KMS-11 (cell line): ENCODE results near the gene RBMS3.

Experiments
- H2AFZ ChIP-seq: fragments of 200-600 bp; sonication (generic); 2 replicates; pipeline ENCODE4 v1.6.1; 2016; ENCODE audit warnings: antibody characterized with exemption, mixed run types, low read depth
- H3K27ac ChIP-seq: fragments of 200-600 bp; sonication (generic); 2 replicates; pipeline ENCODE4 v1.6.1; 2016; ENCODE audit warnings: mild to moderate bottlenecking, mixed run types
- H3K27me3 ChIP-seq: fragments of 200-600 bp; sonication (generic); 2 replicates; pipeline ENCODE4 v1.6.1; 2017; ENCODE audit warnings: mild to moderate bottlenecking, low read depth, mixed run types, moderate library complexity; ENCODE audit not compliant: insufficient read depth
- H3K36me3 ChIP-seq: fragments of 200-600 bp; sonication (generic); 2 replicates; pipeline ENCODE4 v1.6.1; 2017; ENCODE audit warnings: mild to moderate bottlenecking, mixed run types; ENCODE audit not compliant: insufficient read depth
- H3K4me1 ChIP-seq: fragments of 200-600 bp; sonication (generic); 2 replicates; pipeline ENCODE4 v1.6.1; 2016; ENCODE audit warnings: mild to moderate bottlenecking, low read depth, mixed run types; ENCODE audit not compliant: poor library complexity, severe bottlenecking
- H3K4me2 ChIP-seq: fragments of 200-600 bp; sonication (generic); 2 replicates; pipeline ENCODE4 v1.7.0; 2016; ENCODE audit warnings: mild to moderate bottlenecking, mixed run types
- H3K4me3 ChIP-seq: fragments of 200-600 bp; sonication (generic); IDR thresholded peaks from 2 replicates; pipeline ENCODE4 v1.6.1; 2017; ENCODE audit warnings: low read depth, low read length, mixed read lengths; ENCODE audit not compliant: insufficient read depth
- H3K79me2 ChIP-seq: fragments of 200-600 bp; sonication (generic); 2 replicates; pipeline ENCODE4 v1.6.1; 2016; ENCODE audit warnings: low read depth, mixed run types; ENCODE audit not compliant: insufficient read depth
- H3K9ac ChIP-seq: fragments of 200-600 bp; sonication (generic); 2 replicates; pipeline ENCODE4 v1.6.1; 2016; ENCODE audit warnings: mild to moderate bottlenecking, mixed run types
- H4K20me1 ChIP-seq: fragments of 200-600 bp; sonication (generic); 2 replicates; pipeline ENCODE4 v1.6.1; 2016; ENCODE audit warnings: mild to moderate bottlenecking, mixed run types; ENCODE audit not compliant: insufficient read depth
- CTCF ChIP-seq: fragments of 200-600 bp; sonication (generic); conservative IDR thresholded peaks from 2 replicates; pipeline ENCODE4 v1.6.1; 2017; ENCODE audit warnings: low read depth, mild to moderate bottlenecking, antibody characterized with exemption, low read length, moderate library complexity, mixed read lengths

RBMS3 gene

GRCh38 chr3:29346828-29347227 is 66.0 kb downstream of the RBMS3 start:
- no peaks in the 10 kb centered on the region for H3K4me1 ChIP-seq
- no peak overlapping the region for H3K4me3 ChIP-seq
- H3K27ac ChIP-seq: no peak overlapping the region
- TF ChIP-seq CTCF: no peak
- H3K36me3 ChIP-seq: no peaks in the 10 kb centered on the region
- no peak overlapping the region for H3K4me2 ChIP-seq
- H4K20me1 ChIP-seq: no peaks in the 10 kb centered on the region
- no peaks in the 10 kb centered on the region for H3K27me3 ChIP-seq
- no peak overlapping the region for H3K9ac ChIP-seq
- no peaks in the 10 kb centered on the region for H3K79me2 ChIP-seq
- H2AFZ ChIP-seq: no peak overlapping the region

GRCh38 chr3:29347412-29347811 is 66.5 kb downstream of the RBMS3 start:
- no peaks in the 10 kb centered on the region for H4K20me1 ChIP-seq
- no peaks in the 10 kb centered on the region for H3K27me3 ChIP-seq
- H3K4me1 ChIP-seq: no peaks in the 10 kb centered on the region
- no peak overlapping the region for H3K4me3 ChIP-seq
- no peak for TF ChIP-seq CTCF
- no peaks in the 10 kb centered on the region for H3K36me3 ChIP-seq
- H3K4me2 ChIP-seq: no peak overlapping the region
- H3K27ac ChIP-seq: no peak overlapping the region
- H3K79me2 ChIP-seq: no peaks in the 10 kb centered on the region
- no peak overlapping the region for H2AFZ ChIP-seq
- H3K9ac ChIP-seq: no peak overlapping the region

GRCh38 chr3:29348316-29348715 is 67.4 kb downstream of the RBMS3 start:
- no peak overlapping the region for H3K4me3 ChIP-seq
- H2AFZ ChIP-seq: no peak overlapping the region
- no peaks in the 10 kb centered on the region for H4K20me1 ChIP-seq
- no peaks in the 10 kb centered on the region for H3K79me2 ChIP-seq
- H3K36me3 ChIP-seq: no peaks in the 10 kb centered on the region
- H3K27ac ChIP-seq: no peak overlapping the region
- no peak overlapping the region for H3K9ac ChIP-seq
- H3K4me1 ChIP-seq: no peaks in the 10 kb centered on the region
- TF ChIP-seq CTCF: no peak
- H3K27me3 ChIP-seq: no peaks in the 10 kb centered on the region
- no peak overlapping the region for H3K4me2 ChIP-seq

GRCh38 chr3:29349049-29349448 is 68.2 kb downstream of the RBMS3 start:
- H3K4me1 ChIP-seq: no peaks in the 10 kb centered on the region
- no peak overlapping the region for H3K4me2 ChIP-seq
- H3K36me3 ChIP-seq: no peaks in the 10 kb centered on the region
- H3K27me3 ChIP-seq: no peaks in the 10 kb centered on the region
- H4K20me1 ChIP-seq: no peaks in the 10 kb centered on the region
- no peak overlapping the region for H2AFZ ChIP-seq
- TF ChIP-seq CTCF: no peak
- H3K79me2 ChIP-seq: no peaks in the 10 kb centered on the region
- H3K27ac ChIP-seq: no peak overlapping the region
- no peak overlapping the region for H3K4me3 ChIP-seq
- H3K9ac ChIP-seq: no peak overlapping the region

GRCh38 chr3:29353807-29354206 is 72.9 kb downstream of the RBMS3 start:
- H4K20me1 ChIP-seq: no peaks in the 10 kb centered on the region
- no peaks in the 10 kb centered on the region for H3K36me3 ChIP-seq
- no peak overlapping the region for H3K4me2 ChIP-seq
- TF ChIP-seq CTCF: no peak
- H3K79me2 ChIP-seq: no peaks in the 10 kb centered on the region
- H3K4me3 ChIP-seq: no peak overlapping the region
- H3K27ac ChIP-seq: no peak overlapping the region
- no peak overlapping the region for H3K9ac ChIP-seq
- H2AFZ ChIP-seq: no peak overlapping the region
- no peaks in the 10 kb centered on the region for H3K4me1 ChIP-seq
- H3K27me3 ChIP-seq: no peaks in the 10 kb centered on the region
